Loucy (cell line): ENCODE measurements around the gene PRMT1.

Experiments used
- H2AFZ ChIP-seq: fragments of 200-600 bp; sonication (generic); 2 replicates; pipeline ENCODE4 v1.6.0; 2016; ENCODE audit warnings: antibody characterized with exemption, mild to moderate bottlenecking, low read length, moderate library complexity
- H3F3A ChIP-seq: fragments of 200-600 bp; 2 replicates; pipeline ENCODE4 v1.6.0; 2016; ENCODE audit warnings: antibody characterized with exemption, low read depth, mild to moderate bottlenecking
- H3K27me3 ChIP-seq: fragments of 200-600 bp; sonication (generic); 2 replicates; pipeline ENCODE4 v1.6.1; 2014; ENCODE audit warnings: low read length, mild to moderate bottlenecking; ENCODE audit not compliant: insufficient read depth, poor library complexity, severe bottlenecking
- H3K36me3 ChIP-seq: fragments of 200-600 bp; sonication (generic); 2 replicates; pipeline ENCODE4 v1.6.1; 2016; ENCODE audit warnings: low read length; ENCODE audit not compliant: insufficient read depth
- H3K4me1 ChIP-seq: fragments of 200-600 bp; sonication (generic); 2 replicates; pipeline ENCODE4 v1.5.1; 2014; ENCODE audit warnings: low read length, mild to moderate bottlenecking; ENCODE audit not compliant: insufficient read depth, poor library complexity, severe bottlenecking
- H3K4me2 ChIP-seq: fragments of 200-600 bp; sonication (generic); 2 replicates; pipeline ENCODE4 v1.6.0; 2014; ENCODE audit warnings: antibody characterized with exemption, low read length, low read depth, mild to moderate bottlenecking; ENCODE audit not compliant: poor library complexity, severe bottlenecking
- H3K4me3 ChIP-seq: fragments of 200-600 bp; sonication (generic); 2 replicates; pipeline ENCODE4 v1.5.1; 2014; ENCODE audit warnings: low read length, mild to moderate bottlenecking, mixed read lengths; ENCODE audit not compliant: poor library complexity, severe bottlenecking
- H3K79me2 ChIP-seq: fragments of 200-600 bp; sonication (generic); 2 replicates; pipeline ENCODE4 v1.6.1; 2014; ENCODE audit warnings: low read length; ENCODE audit not compliant: insufficient read depth
- H3K9ac ChIP-seq: fragments of 200-600 bp; sonication (generic); 2 replicates; pipeline ENCODE4 v1.6.0; 2014; ENCODE audit warnings: mild to moderate bottlenecking, low read depth, low read length, moderate library complexity; ENCODE audit not compliant: poor library complexity, severe bottlenecking
- H3K9me2 ChIP-seq: fragments of 200-600 bp; sonication (generic); replicated peaks from 2 replicates; pipeline ENCODE4 v1.6.1; 2016; ENCODE audit warnings: low read depth, low read length, mixed read lengths
- H3K9me3 ChIP-seq: fragments of 200-600 bp; sonication (generic); 2 replicates; pipeline ENCODE4 v1.6.1; 2014; ENCODE audit warnings: mild to moderate bottlenecking, antibody characterized with exemption, low read length, low read depth; ENCODE audit not compliant: insufficient read depth
- H4K20me1 ChIP-seq: fragments of 200-600 bp; sonication (generic); 2 replicates; pipeline ENCODE4 v1.6.0; 2014; ENCODE audit warnings: antibody characterized with exemption, low read length, mild to moderate bottlenecking; ENCODE audit not compliant: insufficient read depth, poor library complexity, severe bottlenecking
- CTCF ChIP-seq: fragments of 200-600 bp; sonication (generic); conservative IDR thresholded peaks from 2 replicates; pipeline ENCODE4 v1.5.1; 2014; ENCODE audit warnings: mild to moderate bottlenecking, antibody characterized with exemption, low read length
- EZH2phosphoT487 ChIP-seq: fragments of 200-600 bp; IDR thresholded peaks from 2 replicates; pipeline ENCODE4 v1.6.1; 2018; ENCODE audit warnings: antibody characterized with exemption, mild to moderate bottlenecking, moderate library complexity, borderline replicate concordance

Gene PRMT1

GRCh38 chr19:49705919-49706318 lies 28.8 kb downstream of the PRMT1 start:
- H3K4me1 ChIP-seq: no peaks in the 10 kb centered on the region
- no peaks in the 10 kb centered on the region for H3K9me2 ChIP-seq
- no peak overlapping the region for H2AFZ ChIP-seq
- no peak overlapping the region for H3K9ac ChIP-seq
- no peaks in the 10 kb centered on the region for H3K9me3 ChIP-seq
- H4K20me1 ChIP-seq: no peaks in the 10 kb centered on the region
- no peaks in the 10 kb centered on the region for H3K27me3 ChIP-seq
- no peak overlapping the region for H3K4me3 ChIP-seq
- H3K4me2 ChIP-seq: no peak overlapping the region
- no peaks in the 10 kb centered on the region for H3K36me3 ChIP-seq
- no peak for TF ChIP-seq CTCF
- no peak for TF ChIP-seq EZH2phosphoT487
- H3K79me2 ChIP-seq: no peaks in the 10 kb centered on the region
- H3F3A ChIP-seq: no peaks in the 10 kb centered on the region

GRCh38 chr19:49710372-49710951 lies 33.4 kb downstream of the PRMT1 start:
- no peaks in the 10 kb centered on the region for H3F3A ChIP-seq
- H4K20me1 ChIP-seq: no peaks in the 10 kb centered on the region
- H2AFZ ChIP-seq: no peak overlapping the region
- no peaks in the 10 kb centered on the region for H3K36me3 ChIP-seq
- TF ChIP-seq CTCF (no peak), EZH2phosphoT487 (no peak)
- H3K79me2 ChIP-seq: no peaks in the 10 kb centered on the region
- H3K4me2 ChIP-seq: no peak overlapping the region
- H3K27me3 ChIP-seq: no peaks in the 10 kb centered on the region
- no peaks in the 10 kb centered on the region for H3K4me1 ChIP-seq
- no peak overlapping the region for H3K4me3 ChIP-seq
- H3K9me2 ChIP-seq: no peaks in the 10 kb centered on the region
- H3K9ac ChIP-seq: no peak overlapping the region
- H3K9me3 ChIP-seq: no peaks in the 10 kb centered on the region

DNA sequence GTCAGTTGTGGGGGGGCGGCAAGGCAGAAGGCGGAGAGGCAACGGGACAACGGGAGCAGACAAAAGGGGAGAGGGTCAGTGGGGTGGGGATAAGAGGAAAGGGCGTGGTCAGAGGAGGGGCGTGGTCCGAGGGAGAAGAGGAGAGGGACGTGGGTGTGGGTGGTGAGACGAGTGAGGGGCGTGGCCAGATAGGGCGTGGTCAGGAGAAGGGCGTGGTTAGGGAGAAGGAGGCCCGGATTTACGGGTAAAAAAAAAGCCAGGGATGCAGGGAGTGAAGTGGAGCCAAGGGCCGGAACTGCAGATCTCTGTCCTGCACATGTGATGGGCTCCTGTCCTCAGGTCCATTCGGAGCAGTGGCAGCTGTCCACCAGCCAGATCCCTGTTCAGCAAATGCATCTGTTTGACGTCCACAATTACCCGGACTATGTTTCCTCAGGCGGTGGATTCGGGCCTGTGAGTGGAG lies 35.4 kb downstream of the PRMT1 start:
- no peaks in the 10 kb centered on the region for H3K36me3 ChIP-seq
- H3K9ac ChIP-seq: no peak overlapping the region
- H3K4me2 ChIP-seq: no peak overlapping the region
- TF ChIP-seq CTCF (no peak), EZH2phosphoT487 (no peak)
- no peaks in the 10 kb centered on the region for H4K20me1 ChIP-seq
- H3K27me3 ChIP-seq: no peaks in the 10 kb centered on the region
- H3K4me3 ChIP-seq: no peak overlapping the region
- H3K79me2 ChIP-seq: no peaks in the 10 kb centered on the region
- H3K9me3 ChIP-seq: no peaks in the 10 kb centered on the region
- H3F3A ChIP-seq: no peaks in the 10 kb centered on the region
- no peaks in the 10 kb centered on the region for H3K4me1 ChIP-seq
- no peaks in the 10 kb centered on the region for H3K9me2 ChIP-seq
- no peak overlapping the region for H2AFZ ChIP-seq
